GM18505 (cell line): ENCODE results near the gene HOXA11.

ENCODE experiments used
- ATAC-seq: cut with Tn5 transposase; IDR thresholded peaks from one replicate; pipeline ENCODE4 v1.9.1; 2021; ENCODE audit not compliant: unreplicated experiment
- POLR2A ChIP-seq: IDR thresholded peaks from 4 replicates; pipeline ENCODE4 v1.6.1; 2011; ENCODE audit warnings: borderline replicate concordance; ENCODE audit not compliant: insufficient read depth, insufficient read length; ENCODE audit errors: extremely low read depth

The HOXA11 gene

GRCh38 chr7:27170426-27171324 is 14.4 kb downstream of the HOXA11 start:
- TF ChIP-seq POLR2A: no peak
- no peak for ATAC-seq

- ATAC-seq: no peak
- TF ChIP-seq POLR2A: no peak
Measured at GRCh38 chr7:27169658-27170425, 15.2 kb downstream of the HOXA11 start.

- no peak for ATAC-seq
- no peak for TF ChIP-seq POLR2A
Measured at GRCh38 chr7:27168265-27168947, 16.6 kb downstream of the HOXA11 start.

GRCh38 chr7:27167916-27168264 is 17.1 kb downstream of the HOXA11 start:
- no peak for ATAC-seq
- TF ChIP-seq POLR2A: no peak

GRCh38 chr7:27166531-27167505 is 18.2 kb downstream of the HOXA11 start:
- TF ChIP-seq POLR2A: no peak
- no peak for ATAC-seq

- no peak for ATAC-seq
- no peak for TF ChIP-seq POLR2A
Measured at GRCh38 chr7:27165996-27166530, 19.0 kb downstream of the HOXA11 start.

- no peak for TF ChIP-seq POLR2A
- no peak for ATAC-seq
Measured at GRCh38 chr7:27165089-27165995, 19.7 kb downstream of the HOXA11 start, which contains the start of gene HOXA9. Gene HOXA9 (minus strand): TSS chr7:27165537. CDS start chr7:27165457, 80 bp downstream.

GRCh38 chr7:27164367-27165088 is 20.5 kb downstream of the HOXA11 start:
- ATAC-seq: no peak

GRCh38 chr7:27164045-27164366 is 21.0 kb downstream of the HOXA11 start:
- TF ChIP-seq POLR2A: no peak
- ATAC-seq: no peak

More at GRCh38 chr7:27164367-27165088, 20.5 kb downstream of the HOXA11 start:
- no peak for TF ChIP-seq POLR2A

GRCh38 chr7:27163288-27164044 is 21.6 kb downstream of the HOXA11 start:
- no peak for TF ChIP-seq POLR2A
- no peak for ATAC-seq

GRCh38 chr7:27162561-27163287 is 22.3 kb downstream of the HOXA11 start:
- no peak for ATAC-seq
- TF ChIP-seq POLR2A: no peak
